Endothelial cell of umbilical vein (primary cell): ENCODE results near the gene INS. TPM values are rescaled to one million over a fixed set of nuclear protein-coding genes. Genes with fewer than 3 reads are reported as not detected.

Experiments
- BruUV-seq: library from RNA; stranded (reverse); fragments of 400-500 nt; replicated peaks from 2 replicates; lab custom pipeline; 2021; lab: Mats Ljungman, UMichigan
- CTCF ChIA-PET: fragments of 300-600, 350-600 bp; sonication (Branson Sonifier 250); formaldehyde crosslinking; loops from one replicate; lab custom pipeline; 2021; ENCODE audit warnings: antibody characterized with exemption, inconsistent platforms; lab: Charles Lee
- POLR2A ChIA-PET: fragments of 300-600, 350-600 bp; sonication (Branson Sonifier 250); formaldehyde crosslinking; loops from one replicate; lab custom pipeline; 2021; ENCODE audit warnings: antibody characterized with exemption, inconsistent platforms; lab: Charles Lee
- DNase-seq: peaks from one replicate; pipeline ENCODE4 v3.0.0-alpha.2; 2011; ENCODE audit warnings: low read depth, low spot score
- FAIRE-seq: peaks from 2 replicates; lab custom pipeline; 2011; peaks lifted over from hg19 to GRCh38; lab: Jason Lieb, UNC
- H2AFZ ChIP-seq: 2 replicates; pipeline ENCODE4 v1.6.0; 2012; ENCODE audit warnings: low read depth, low read length, control low read depth, inconsistent platforms
- H3K27ac ChIP-seq: 2 replicates; pipeline ENCODE4 v1.5.1; 2011; ENCODE audit warnings: low read depth, mild to moderate bottlenecking, control low read depth, low read length, moderate library complexity; ENCODE audit not compliant: insufficient read depth
- H3K27me3 ChIP-seq, 2 experiments: 2 replicates each; pipeline versions ENCODE4 v1.6.0 to v1.6.1; 2011; ENCODE audit warnings: low read length in 2 of 2, mixed read lengths in 1 of 2; ENCODE audit not compliant: control insufficient read depth in 2 of 2, insufficient read depth in 2 of 2
- H3K36me3 ChIP-seq, 2 experiments: 2 replicates in 1 of 2; 3 replicates in 1 of 2; pipeline ENCODE4 v1.5.1; 2011; ENCODE audit warnings: low read length in 2 of 2, mild to moderate bottlenecking in 1 of 2, moderate library complexity in 1 of 2; ENCODE audit not compliant: control insufficient read depth in 2 of 2, insufficient read depth in 2 of 2; ENCODE audit errors: extremely low read depth in 1 of 2
- H3K4me1 ChIP-seq: 3 replicates; pipeline ENCODE4 v1.5.1; 2011; ENCODE audit warnings: mild to moderate bottlenecking, low read length; ENCODE audit not compliant: control insufficient read depth, insufficient read depth; ENCODE audit errors: extremely low read depth
- H3K4me2 ChIP-seq: 2 replicates; pipeline ENCODE4 v1.6.1; 2011; ENCODE audit warnings: low read length, control low read depth, mixed read lengths; ENCODE audit not compliant: insufficient read depth
- H3K4me3 ChIP-seq, 3 experiments: fragments of 200-600 bp in 1 of 3; sonication (generic), shearing (Covaris generic) in 1 of 3; replicated peaks in 1 of 3; 2 replicates each; pipeline ENCODE4 v1.5.1; 2011 to 2016; ENCODE audit warnings: control low read depth in 3 of 3, low read length in 3 of 3, mild to moderate bottlenecking in 2 of 3, inconsistent platforms in 1 of 3, low read depth in 1 of 3, moderate library complexity in 1 of 3; ENCODE audit not compliant: insufficient read depth in 1 of 3
- H3K79me2 ChIP-seq: 2 replicates; pipeline ENCODE4 v1.6.0; 2012; ENCODE audit warnings: low read length, inconsistent platforms; ENCODE audit not compliant: control insufficient read depth, insufficient read depth
- H3K9ac ChIP-seq: replicated peaks from 2 replicates; pipeline ENCODE3; 2011; ENCODE audit warnings: low read length, control low read depth; ENCODE audit not compliant: insufficient read depth; ENCODE audit errors: extremely low read depth
- H3K9me1 ChIP-seq: replicated peaks from 3 replicates; pipeline ENCODE4 v1.6.0; 2011; ENCODE audit warnings: mild to moderate bottlenecking, low read length; ENCODE audit not compliant: control insufficient read depth, insufficient read depth; ENCODE audit errors: extremely low read depth
- H3K9me3 ChIP-seq: replicated peaks from 2 replicates; pipeline ENCODE4 v1.5.1; 2012; ENCODE audit warnings: low read length, inconsistent platforms; ENCODE audit not compliant: control insufficient read depth, insufficient read depth
- H4K20me1 ChIP-seq: replicated peaks from 2 replicates; pipeline ENCODE3; 2011; ENCODE audit warnings: mild to moderate bottlenecking, low read length; ENCODE audit not compliant: control insufficient read depth, insufficient read depth; ENCODE audit errors: extremely low read depth
- EZH2 ChIP-seq: IDR thresholded peaks from 2 replicates; pipeline ENCODE4 v1.6.1; 2012; ENCODE audit warnings: borderline replicate concordance, low read depth, mild to moderate bottlenecking, moderate library complexity, low read length, inconsistent platforms; ENCODE audit not compliant: severe bottlenecking
- FOS ChIP-seq: IDR thresholded peaks from 2 replicates; pipeline ENCODE4 v1.6.1; 2011; ENCODE audit warnings: mild to moderate bottlenecking, low read length, moderate library complexity, borderline replicate concordance; ENCODE audit not compliant: insufficient read depth
- GATA2 ChIP-seq: IDR thresholded peaks from 2 replicates; pipeline ENCODE4 v1.7.0; 2011; ENCODE audit warnings: low read depth, mild to moderate bottlenecking, moderate library complexity, mixed read lengths, low read length; ENCODE audit not compliant: insufficient read length, insufficient read depth
- JUN ChIP-seq: IDR thresholded peaks from 2 replicates; pipeline ENCODE4 v1.6.1; 2011; ENCODE audit warnings: borderline replicate concordance, low read depth; ENCODE audit not compliant: insufficient read length, insufficient read depth
- MYC ChIP-seq: IDR thresholded peaks from one replicate; pipeline ENCODE4 v1.6.1; 2011; ENCODE audit warnings: mild to moderate bottlenecking, low read depth, low read length
- dilution Hi-C: fragments of 300-500 bp; cut with MboI; formaldehyde crosslinking; loops from one replicate; pipeline ENCODE4 v1.15.0; 2019; ENCODE audit warnings: low sequenced_read_pairs; ENCODE audit not compliant: extremely low pct_ligation_motif_present
- intact Hi-C: fragments of 100-400 bp; cut with micrococcal nuclease; formaldehyde crosslinking; loops from one replicate; pipeline ENCODE4 v1.10.0; 2022
- polyA plus RNA-seq, 4 experiments: library from polyadenylated mRNA; depleted of rRNA in 3 of 4; stranded (reverse) in 3 of 4; unstranded in 1 of 4; fragments of >200 nt; gene quantifications; 2 replicates each; pipeline versions ENCODE4 v1.2.1 to v1.2.3, GENCODE V29; 2011 to 2012; ENCODE audit warnings: missing spikeins in 1 of 4
- total RNA-seq: library from RNA; stranded (reverse); gene quantifications from 2 replicates; pipeline ENCODE4 v1.2.3, GENCODE V29; 2021
- TF ChIP-seq, protein P1 (sequence below), 2 donors: IDR thresholded peaks; 1 replicate in 1 of 2; 2 replicates in 1 of 2; pipeline ENCODE4 v1.5.1; 2011; ENCODE audit warnings: low read length in 2 of 2, mild to moderate bottlenecking in 2 of 2, moderate library complexity in 2 of 2, control low read depth in 1 of 2, inconsistent platforms in 1 of 2, low read depth in 1 of 2; ENCODE audit not compliant: insufficient read depth in 1 of 2; ENCODE audit errors: extremely low read depth in 1 of 2
- TF ChIP-seq, protein P2 (sequence below): IDR thresholded peaks from 2 replicates; pipeline ENCODE4 v1.6.1; 2011; ENCODE audit not compliant: insufficient read depth, insufficient read length

The INS gene
- total and polyA plus RNA-seq, 2 donors (not counting 3 experiments of a cell fraction or from before 2014, with no cell fraction given): not detected

DNA sequence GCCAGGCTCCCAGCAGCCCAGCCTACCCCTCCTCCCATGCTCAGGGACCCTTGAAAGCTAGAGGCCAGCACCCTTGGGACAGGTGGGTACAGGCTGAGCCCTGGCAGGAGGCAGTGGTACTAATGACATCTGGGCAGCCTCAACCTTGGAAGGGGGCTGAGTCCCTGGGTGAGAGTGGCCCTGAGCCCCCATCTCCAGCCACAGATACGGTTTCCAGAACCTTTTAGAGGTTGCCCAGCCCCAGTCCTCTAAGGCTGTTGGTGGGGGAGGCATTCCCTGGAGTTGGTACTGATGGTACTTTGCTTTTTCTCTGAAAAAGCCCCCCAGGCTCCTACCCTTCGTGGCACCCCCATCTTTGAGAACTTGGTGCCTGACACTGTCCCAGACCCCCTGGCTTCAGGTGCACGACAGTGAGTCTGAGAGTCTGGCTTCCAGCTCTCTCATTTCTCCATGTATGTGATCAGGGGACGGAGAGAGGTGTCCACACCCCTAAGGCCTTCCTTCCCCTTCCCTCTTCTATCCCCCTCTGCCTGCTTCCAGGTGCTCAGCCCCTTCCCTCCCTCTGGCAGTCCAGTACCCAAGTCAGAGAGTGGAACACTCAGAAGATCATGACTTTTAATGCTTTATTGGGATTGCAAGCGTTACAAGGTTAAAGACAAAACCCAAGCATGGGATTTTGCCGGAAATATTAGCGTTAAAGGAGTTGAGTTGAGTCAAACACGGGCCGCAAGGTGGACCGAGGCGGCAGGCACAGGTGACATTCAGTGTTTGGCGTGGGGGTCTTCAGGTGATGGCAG is 32.3 kb downstream of the INS start:
- dilution Hi-C loops (no loop called here), intact Hi-C loops (no loop called here)
- H2AFZ ChIP-seq: no peak overlapping the region
- BruUV-seq: no TSS peak
- no peak for FAIRE-seq
- no peaks in the 10 kb centered on the region for H3K9me1 ChIP-seq
- H3K4me1 ChIP-seq: no peaks in the 10 kb centered on the region
- H3K4me3 ChIP-seq: no peak overlapping the region
- DNase-seq: no peak
- H3K79me2 ChIP-seq: no peaks in the 10 kb centered on the region
- no peak overlapping the region for H3K9ac ChIP-seq
- H3K27ac ChIP-seq: no peak overlapping the region
- H3K36me3 ChIP-seq: no peaks in the 10 kb centered on the region
- H3K27me3 ChIP-seq: peaks cover 0 to 2% of the 10 kb centered on the region in 2 experiments
- H3K4me2 ChIP-seq: no peak overlapping the region
- POLR2A ChIA-PET: no interaction called here
- CTCF ChIA-PET: no interaction called here
- TF ChIP-seq JUN (no peak), EZH2 (no peak), GATA2 (no peak)
- no peaks in the 10 kb centered on the region for H3K9me3 ChIP-seq
- no peaks in the 10 kb centered on the region for H4K20me1 ChIP-seq

DNA sequence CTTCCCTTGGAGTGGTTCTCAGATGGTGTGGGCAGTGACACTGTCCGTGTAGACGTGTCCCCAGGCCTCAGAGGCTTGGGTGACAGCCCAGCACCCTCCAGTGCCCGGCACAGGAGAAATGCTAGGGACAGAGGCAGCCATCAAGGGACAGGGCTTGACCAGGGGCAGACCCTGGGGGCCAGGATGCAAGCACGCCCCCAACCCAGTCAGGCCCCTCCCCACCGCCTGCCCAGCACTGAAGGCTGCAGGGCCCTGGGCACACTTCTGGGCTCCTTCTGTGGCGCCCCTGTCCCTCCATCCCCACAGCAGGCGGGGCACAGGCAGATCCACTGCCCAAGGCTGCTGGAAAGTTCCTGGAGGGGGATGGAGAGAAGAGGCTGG is 32.9 kb downstream of the INS start:
- CTCF ChIA-PET: interaction anchor here (1.2 kb wide), 1 partner anchor 24 kb away, joined by 4 read pairs; no protein-coding TSS in a partner anchor
- H3K27me3 ChIP-seq: no peaks in the 10 kb centered on the region
- H2AFZ ChIP-seq: no peak overlapping the region
- H3K9me3 ChIP-seq: no peaks in the 10 kb centered on the region
- no peaks in the 10 kb centered on the region for H3K36me3 ChIP-seq
- dilution Hi-C loops (no loop called here), intact Hi-C loops (no loop called here)
- no peak overlapping the region for H3K4me2 ChIP-seq
- POLR2A ChIA-PET: no interaction called here
- DNase-seq (no peak), FAIRE-seq (no peak)
- no peak overlapping the region for H3K27ac ChIP-seq
- no peak overlapping the region for H3K9ac ChIP-seq
- no peak overlapping the region for H3K4me3 ChIP-seq
- no TSS peak for BruUV-seq
- H3K9me1 ChIP-seq: no peaks in the 10 kb centered on the region
- no peaks in the 10 kb centered on the region for H3K79me2 ChIP-seq
- no peaks in the 10 kb centered on the region for H4K20me1 ChIP-seq
- H3K4me1 ChIP-seq: no peaks in the 10 kb centered on the region
- TF ChIP-seq, protein P1, sequence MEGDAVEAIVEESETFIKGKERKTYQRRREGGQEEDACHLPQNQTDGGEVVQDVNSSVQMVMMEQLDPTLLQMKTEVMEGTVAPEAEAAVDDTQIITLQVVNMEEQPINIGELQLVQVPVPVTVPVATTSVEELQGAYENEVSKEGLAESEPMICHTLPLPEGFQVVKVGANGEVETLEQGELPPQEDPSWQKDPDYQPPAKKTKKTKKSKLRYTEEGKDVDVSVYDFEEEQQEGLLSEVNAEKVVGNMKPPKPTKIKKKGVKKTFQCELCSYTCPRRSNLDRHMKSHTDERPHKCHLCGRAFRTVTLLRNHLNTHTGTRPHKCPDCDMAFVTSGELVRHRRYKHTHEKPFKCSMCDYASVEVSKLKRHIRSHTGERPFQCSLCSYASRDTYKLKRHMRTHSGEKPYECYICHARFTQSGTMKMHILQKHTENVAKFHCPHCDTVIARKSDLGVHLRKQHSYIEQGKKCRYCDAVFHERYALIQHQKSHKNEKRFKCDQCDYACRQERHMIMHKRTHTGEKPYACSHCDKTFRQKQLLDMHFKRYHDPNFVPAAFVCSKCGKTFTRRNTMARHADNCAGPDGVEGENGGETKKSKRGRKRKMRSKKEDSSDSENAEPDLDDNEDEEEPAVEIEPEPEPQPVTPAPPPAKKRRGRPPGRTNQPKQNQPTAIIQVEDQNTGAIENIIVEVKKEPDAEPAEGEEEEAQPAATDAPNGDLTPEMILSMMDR (IDR thresholded peaks at IDR 0.05; ENCODE audit: extremely low read depth in 1 of 2, insufficient read depth in 1 of 2, low read depth in 1 of 2, low read length in 2 of 2): no peak
- no peak for TF ChIP-seq MYC
- no peak for TF ChIP-seq FOS
- TF ChIP-seq, protein P2, sequence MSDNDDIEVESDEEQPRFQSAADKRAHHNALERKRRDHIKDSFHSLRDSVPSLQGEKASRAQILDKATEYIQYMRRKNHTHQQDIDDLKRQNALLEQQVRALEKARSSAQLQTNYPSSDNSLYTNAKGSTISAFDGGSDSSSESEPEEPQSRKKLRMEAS: no peak
